PC-3 (cell line): ENCODE measurements around the gene SLCO2A1.

Experiments
- EZH2 ChIP-seq: fragments of 300-600 bp; sonication (generic); IDR thresholded peaks from one replicate; pipeline ENCODE4 v1.6.1; 2017; ENCODE audit warnings: antibody characterized with exemption, mild to moderate bottlenecking, low read length; ENCODE audit not compliant: unreplicated experiment
- EZH2phosphoT487 ChIP-seq: fragments of 300-600 bp; sonication (generic); IDR thresholded peaks from 2 replicates; pipeline ENCODE4 v1.6.1; 2018; ENCODE audit warnings: mild to moderate bottlenecking, antibody characterized with exemption, low read length, borderline replicate concordance
- TF ChIP-seq, protein P1 (sequence below): fragments of 300-600 bp; sonication (generic); conservative IDR thresholded peaks from 2 replicates; pipeline ENCODE4 v1.5.1; 2017; ENCODE audit warnings: antibody characterized with exemption, low read depth, mild to moderate bottlenecking, low read length

DNA sequence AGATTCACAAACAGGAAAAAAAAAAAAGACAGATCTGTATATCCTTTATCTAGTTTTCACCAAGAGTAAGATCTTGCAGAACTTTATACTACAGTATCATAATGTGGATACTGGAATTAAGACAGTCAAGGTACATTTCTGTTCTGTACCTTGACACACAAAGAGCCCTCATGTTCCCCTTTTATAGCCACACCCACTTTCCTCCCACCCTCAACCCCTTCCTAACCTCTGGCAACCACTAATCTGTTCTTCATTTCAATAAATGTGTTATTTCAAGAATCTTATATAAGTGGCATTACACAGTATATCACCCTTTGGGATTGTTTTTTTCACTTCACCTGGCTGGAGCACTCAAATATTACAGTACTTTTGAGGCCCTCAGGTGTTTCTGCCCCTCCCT lies 130.4 kb downstream of the SLCO2A1 start:
- TF ChIP-seq EZH2phosphoT487 (no peak), EZH2 (no peak)
- TF ChIP-seq, protein P1, sequence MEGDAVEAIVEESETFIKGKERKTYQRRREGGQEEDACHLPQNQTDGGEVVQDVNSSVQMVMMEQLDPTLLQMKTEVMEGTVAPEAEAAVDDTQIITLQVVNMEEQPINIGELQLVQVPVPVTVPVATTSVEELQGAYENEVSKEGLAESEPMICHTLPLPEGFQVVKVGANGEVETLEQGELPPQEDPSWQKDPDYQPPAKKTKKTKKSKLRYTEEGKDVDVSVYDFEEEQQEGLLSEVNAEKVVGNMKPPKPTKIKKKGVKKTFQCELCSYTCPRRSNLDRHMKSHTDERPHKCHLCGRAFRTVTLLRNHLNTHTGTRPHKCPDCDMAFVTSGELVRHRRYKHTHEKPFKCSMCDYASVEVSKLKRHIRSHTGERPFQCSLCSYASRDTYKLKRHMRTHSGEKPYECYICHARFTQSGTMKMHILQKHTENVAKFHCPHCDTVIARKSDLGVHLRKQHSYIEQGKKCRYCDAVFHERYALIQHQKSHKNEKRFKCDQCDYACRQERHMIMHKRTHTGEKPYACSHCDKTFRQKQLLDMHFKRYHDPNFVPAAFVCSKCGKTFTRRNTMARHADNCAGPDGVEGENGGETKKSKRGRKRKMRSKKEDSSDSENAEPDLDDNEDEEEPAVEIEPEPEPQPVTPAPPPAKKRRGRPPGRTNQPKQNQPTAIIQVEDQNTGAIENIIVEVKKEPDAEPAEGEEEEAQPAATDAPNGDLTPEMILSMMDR, result no peak
